WI38 (cell line): Measurements from ENCODE around the gene POLA1.
"Not testable (repeated sequence)": the region's sequence is repeated elsewhere in the genome, so short reads cannot be mapped to it uniquely, and the experiment has no call there.

Source experiments
- H3K4me3 ChIP-seq: 2 replicates; pipeline ENCODE4 v1.5.1; 2011; ENCODE audit warnings: low read depth, mild to moderate bottlenecking, control low read depth, low read length
- CTCF ChIP-seq: IDR thresholded peaks from 2 replicates; pipeline ENCODE4 v1.5.1; 2012; ENCODE audit warnings: low read depth, mild to moderate bottlenecking, control low read depth, low read length

Gene POLA1

GRCh38 chrX:24693453-24694202 lies at the start of gene POLA1:
POLA1 (plus strand) TSS chrX:24693918; CDS start chrX:24693962, 44 bp downstream.
- TF ChIP-seq CTCF = no peak
- H3K4me3 ChIP-seq = peak within 1 kb of the TSS; percentile 70

GRCh38 chrX:24646006-24646405 lies 47.7 kb upstream of the POLA1 start:
- TF ChIP-seq CTCF = no peak
- H3K4me3 ChIP-seq = no peak overlapping the region

- no peak overlapping the region for H3K4me3 ChIP-seq
Measured at GRCh38 chrX:24646745-24647182, 47.0 kb upstream of the POLA1 start.

GRCh38 chrX:24647257-24648058 lies 46.3 kb upstream of the POLA1 start, which contains the start of gene PCYT1B:
PCYT1B (minus strand) TSS chrX:24647347; CDS start chrX:24647105, 242 bp downstream.
- TF ChIP-seq CTCF = no peak
- no peak within 1 kb of the TSS for H3K4me3 ChIP-seq

More at GRCh38 chrX:24646745-24647182, 47.0 kb upstream of the POLA1 start:
- no peak for TF ChIP-seq CTCF

- no peak overlapping the region for H3K4me3 ChIP-seq
- no peak for TF ChIP-seq CTCF
Measured at GRCh38 chrX:24648495-24648894, 45.2 kb upstream of the POLA1 start.

- no peak overlapping the region for H3K4me3 ChIP-seq
- TF ChIP-seq CTCF = no peak
Measured at GRCh38 chrX:24651783-24652182, 41.9 kb upstream of the POLA1 start.

GRCh38 chrX:24655679-24656078 lies 38.0 kb upstream of the POLA1 start:
- H3K4me3 ChIP-seq = not testable (repeated sequence)
